Muscle layer of colon (tissue), 2 donors: ENCODE measurements around the gene GNB5.

ENCODE experiments used
- H3K27ac ChIP-seq: one replicate; pipeline ENCODE4 v1.7.0; 2013; ENCODE audit warnings: low read depth, mild to moderate bottlenecking, low read length, moderate library complexity
- H3K27me3 ChIP-seq, 2 donors: one replicate each; pipeline ENCODE4 v1.7.0; 2013; ENCODE audit warnings: low read length in 2 of 2, mild to moderate bottlenecking in 2 of 2; ENCODE audit not compliant: insufficient read depth in 2 of 2, control insufficient read depth in 1 of 2
- H3K36me3 ChIP-seq: one replicate; pipeline ENCODE4 v1.7.0; 2013; ENCODE audit warnings: mild to moderate bottlenecking, low read length; ENCODE audit not compliant: insufficient read depth
- H3K4me1 ChIP-seq: one replicate; pipeline ENCODE4 v1.7.0; 2013; ENCODE audit warnings: mild to moderate bottlenecking, low read length; ENCODE audit not compliant: insufficient read depth
- H3K4me3 ChIP-seq, 2 donors: one replicate each; pipeline ENCODE4 v1.7.0; 2013; ENCODE audit warnings: low read length in 2 of 2, low read depth in 1 of 2, mild to moderate bottlenecking in 1 of 2, moderate library complexity in 1 of 2
- H3K9ac ChIP-seq: one replicate; pipeline ENCODE4 v1.7.0; 2013; ENCODE audit warnings: low read length
- H3K9me3 ChIP-seq: one replicate; pipeline ENCODE4 v1.7.0; 2013; ENCODE audit warnings: mild to moderate bottlenecking, low read length
- donor health status: abdominal sarcoma.
- donor health status: Adenocarcinoma of cecum.

Gene GNB5

GRCh38 chr15:52080031-52080430, 111.2 kb downstream of the GNB5 start:
- H3K4me1 ChIP-seq: no peaks in the 10 kb centered on the region
- H3K4me3 ChIP-seq: no peak overlapping the region
- H3K27ac ChIP-seq: no peak overlapping the region
- no peak overlapping the region for H3K9ac ChIP-seq
- H3K36me3 ChIP-seq: no peaks in the 10 kb centered on the region
- no peaks in the 10 kb centered on the region for H3K27me3 ChIP-seq
- no peaks in the 10 kb centered on the region for H3K9me3 ChIP-seq

GRCh38 chr15:52078876-52079700, 112.1 kb downstream of the GNB5 start:
- no peaks in the 10 kb centered on the region for H3K36me3 ChIP-seq
- no peak overlapping the region for H3K27ac ChIP-seq
- H3K27me3 ChIP-seq: no peaks in the 10 kb centered on the region
- no peaks in the 10 kb centered on the region for H3K9me3 ChIP-seq
- H3K4me1 ChIP-seq: no peaks in the 10 kb centered on the region
- H3K9ac ChIP-seq: no peak overlapping the region
- no peak overlapping the region for H3K4me3 ChIP-seq

- Histone ChIP-seq H3K27ac (no peak overlapping the region), H3K4me1 (no peaks in the 10 kb centered on the region), H3K36me3 (no peaks in the 10 kb centered on the region), H3K27me3 (no peaks in the 10 kb centered on the region), H3K9me3 (no peaks in the 10 kb centered on the region), H3K4me3 (no peak overlapping the region), H3K9ac (no peak overlapping the region)
These were observed 112.9 kb downstream of the GNB5 start for GRCh38 chr15:52078197-52078875.

GRCh38 chr15:52076889-52077781, 114.1 kb downstream of the GNB5 start:
- H3K4me3 ChIP-seq: no peak overlapping the region
- H3K4me1 ChIP-seq: no peaks in the 10 kb centered on the region
- H3K27me3 ChIP-seq: no peaks in the 10 kb centered on the region
- no peaks in the 10 kb centered on the region for H3K36me3 ChIP-seq
- no peaks in the 10 kb centered on the region for H3K9me3 ChIP-seq
- H3K9ac ChIP-seq: no peak overlapping the region
- H3K27ac ChIP-seq: no peak overlapping the region

- Histone ChIP-seq H3K4me3 (no peak overlapping the region), H3K27ac (no peak overlapping the region), H3K9ac (no peak overlapping the region)
These were observed 119.6 kb downstream of the GNB5 start for GRCh38 chr15:52071570-52071969.

GRCh38 chr15:52069559-52069958, 121.6 kb downstream of the GNB5 start:
- Histone ChIP-seq H3K9ac (no peak overlapping the region), H3K9me3 (no peaks in the 10 kb centered on the region), H3K27me3 (no peaks in the 10 kb centered on the region), H3K36me3 (no peaks in the 10 kb centered on the region), H3K27ac (no peak overlapping the region), H3K4me3 (no peak overlapping the region), H3K4me1 (no peaks in the 10 kb centered on the region)

More at GRCh38 chr15:52071570-52071969, 119.6 kb downstream of the GNB5 start:
- no peaks in the 10 kb centered on the region for H3K9me3 ChIP-seq
- H3K27me3 ChIP-seq: no peaks in the 10 kb centered on the region
- H3K36me3 ChIP-seq: no peaks in the 10 kb centered on the region
- no peaks in the 10 kb centered on the region for H3K4me1 ChIP-seq

- no peaks in the 10 kb centered on the region for H3K9me3 ChIP-seq
- H3K27me3 ChIP-seq: no peaks in the 10 kb centered on the region
- H3K36me3 ChIP-seq: peaks cover 8% of the 10 kb centered on the region
- H3K4me1 ChIP-seq: no peaks in the 10 kb centered on the region
- H3K27ac ChIP-seq: no peak overlapping the region
- H3K4me3 ChIP-seq: no peak overlapping the region
- H3K9ac ChIP-seq: no peak overlapping the region
These were observed 123.1 kb downstream of the GNB5 start for GRCh38 chr15:52068004-52068615.

- H3K4me3 ChIP-seq: no peak overlapping the region
- H3K36me3 ChIP-seq: peaks cover 11% of the 10 kb centered on the region
- no peaks in the 10 kb centered on the region for H3K27me3 ChIP-seq
- no peak overlapping the region for H3K27ac ChIP-seq
- H3K9ac ChIP-seq: no peak overlapping the region
- H3K4me1 ChIP-seq: no peaks in the 10 kb centered on the region
- H3K9me3 ChIP-seq: no peaks in the 10 kb centered on the region
These were observed 123.7 kb downstream of the GNB5 start for GRCh38 chr15:52067545-52067926.

GRCh38 chr15:52066842-52067544, 124.2 kb downstream of the GNB5 start:
- Histone ChIP-seq H3K27me3 (no peaks in the 10 kb centered on the region), H3K9ac (no peak overlapping the region), H3K27ac (no peak overlapping the region), H3K4me3 (no peak overlapping the region), H3K4me1 (no peaks in the 10 kb centered on the region), H3K9me3 (no peaks in the 10 kb centered on the region), H3K36me3 (peaks cover 11% of the 10 kb centered on the region)
